K562 (cell line): Measurements from ENCODE around the gene ZBTB2. TPM values are rescaled to one million over a fixed set of nuclear protein-coding genes. Genes with fewer than 3 reads are reported as not detected.

ENCODE experiments used
- CREM ChIP-seq: IDR thresholded peaks from 2 replicates; pipeline ENCODE4 v1.6.1; 2014; ENCODE audit warnings: antibody characterized with exemption, low read depth
- E2F3 ChIP-seq: fragments of 250-450 bp; sonication (Bioruptor Pico); IDR thresholded peaks from 2 replicates; pipeline ENCODE4 v1.4.0; 2020; ENCODE audit warnings: mild to moderate bottlenecking
- GTF2F1 ChIP-seq: IDR thresholded peaks from 2 replicates; pipeline ENCODE4 v1.6.1; 2011; ENCODE audit warnings: low read depth, low read length, improper control_type of control experiment
- KDM4B ChIP-seq, 2 experiments: fragments of 450-650 bp in 1 of 2; sonication (generic) in 1 of 2; IDR thresholded peaks; 2 replicates each; pipeline ENCODE4 v1.6.1; 2016 to 2017; ENCODE audit warnings: borderline replicate concordance in 2 of 2, antibody characterized with exemption in 1 of 2, low read depth in 1 of 2, mild to moderate bottlenecking in 1 of 2
- KDM5B ChIP-seq: fragments of 200-600 bp; sonication (generic); IDR thresholded peaks from 2 replicates; pipeline ENCODE4 v1.6.1; 2012; ENCODE audit warnings: low read depth, mild to moderate bottlenecking, moderate library complexity, low read length, control low read depth, inconsistent platforms; ENCODE audit not compliant: insufficient replicate concordance
- NBN ChIP-seq: fragments of 450-650 bp; IDR thresholded peaks from 2 replicates; pipeline ENCODE4 v1.6.1; 2016; ENCODE audit warnings: low read depth, mild to moderate bottlenecking
- PYGO2 ChIP-seq: fragments of 450-650 bp; IDR thresholded peaks from 2 replicates; pipeline ENCODE4 v1.6.1; 2016; ENCODE audit warnings: mild to moderate bottlenecking, missing genetic modification characterization, moderate library complexity, missing compliant biosample characterization
- SMARCE1 ChIP-seq: fragments of 450-650 bp; IDR thresholded peaks from 2 replicates; pipeline ENCODE4 v1.7.1; 2016; ENCODE audit warnings: mild to moderate bottlenecking
- TFAM ChIP-seq: fragments of 250-450 bp; sonication (Bioruptor Pico); conservative IDR thresholded peaks from 2 replicates; pipeline ENCODE4 v1.5.0; 2021; ENCODE audit warnings: mild to moderate bottlenecking, moderate library complexity
- ZKSCAN1 ChIP-seq: fragments of 150-350 bp; IDR thresholded peaks from 2 replicates; pipeline ENCODE4 v1.6.1; 2016; ENCODE audit warnings: low read depth, low read length
- polyA plus RNA-seq, 8 experiments: library from polyadenylated mRNA; depleted of rRNA in 4 of 8; stranded (reverse) in 5 of 8; unstranded in 3 of 8; fragments of >200 nt; fragmentation: Nextera tagmentation in 2 of 8; fragmentation: Illumina TruSeq in 1 of 8; extraction: Ambion mirVana in 2 of 8; extraction: Trizol in 1 of 8; gene quantifications; 2 replicates each; pipeline versions ENCODE4 v1.2.1 to v1.2.3, GENCODE V29; 2011 to 2014; ENCODE audit warnings: inconsistent platforms in 1 of 8, missing spikeins in 1 of 8
- total RNA-seq, 7 experiments: library from RNA; depleted of rRNA in 6 of 7; stranded (reverse); fragments of >200 nt in 6 of 7; fragmentation: Illumina TruSeq in 2 of 7; extraction: Trizol in 2 of 7; gene quantifications; 2 replicates each; pipeline versions ENCODE4 v1.2.1 to v1.2.3, GENCODE V29; 2011 to 2021; ENCODE audit warnings: low replicate concordance in 1 of 7
- TF ChIP-seq, protein P1 (sequence below), 2 experiments: fragments of 450-650 bp in 1 of 2; IDR thresholded peaks; 2 replicates each; pipeline ENCODE4 v1.6.1; 2011 to 2017; ENCODE audit warnings: low read depth in 2 of 2, antibody characterized with exemption in 1 of 2, borderline replicate concordance in 1 of 2, low read length in 1 of 2, mild to moderate bottlenecking in 1 of 2, mixed read lengths in 1 of 2; ENCODE audit not compliant: control insufficient read depth in 1 of 2
- TF ChIP-seq, protein P2 (sequence below), 2 experiments: fragments of 450-650 bp; formaldehyde crosslinking in 1 of 2; IDR thresholded peaks; 2 replicates each; pipeline versions ENCODE4 v1.4.0 to v1.6.1; 2014 to 2020; ENCODE audit warnings: mild to moderate bottlenecking in 2 of 2, borderline replicate concordance in 1 of 2, low read depth in 1 of 2
- TF ChIP-seq, protein P3 (sequence below): fragments of 450-650 bp; IDR thresholded peaks from 2 replicates; pipeline ENCODE4 v1.6.1; 2016; ENCODE audit warnings: borderline replicate concordance

The ZBTB2 gene
- total and polyA plus RNA-seq, 9 of the 15 experiments (the other 6 are each of a cell fraction or from before 2014, with no cell fraction given): 5.1 to 26.2 (median 16.4) TPM

DNA sequence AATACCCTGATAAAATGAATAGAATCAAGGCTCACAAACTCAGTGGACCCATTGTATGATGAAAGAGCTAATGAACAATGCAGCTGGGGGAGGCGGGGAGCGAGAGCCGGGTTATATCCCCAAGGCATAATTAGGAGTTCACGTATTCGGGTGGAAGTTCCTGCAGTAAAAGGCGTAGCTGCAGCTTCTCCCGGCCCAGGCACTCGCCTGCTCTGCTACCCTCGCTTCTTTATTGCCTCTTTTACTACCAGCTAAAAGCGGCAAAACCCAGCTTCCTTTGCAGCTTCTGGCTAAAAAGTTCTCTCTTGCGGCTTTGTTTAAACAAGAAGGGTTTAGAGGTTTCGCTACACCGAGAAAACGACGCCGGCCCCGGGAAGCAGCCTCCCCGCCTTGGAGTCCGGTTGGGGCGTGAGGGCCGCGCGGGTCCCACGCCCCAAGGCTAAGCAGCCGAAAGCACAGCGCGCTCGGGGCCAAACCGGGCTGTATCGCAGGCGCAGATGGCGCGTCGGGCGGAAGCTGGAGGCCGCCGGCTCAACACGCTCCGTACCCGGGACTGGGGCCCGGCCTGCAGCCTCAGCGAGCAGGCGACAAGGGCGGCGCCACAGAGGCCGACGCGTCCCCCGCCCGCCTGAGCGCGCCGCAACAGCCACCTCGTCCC is 1.6 kb downstream of the ZBTB2 start (continued):
- TF ChIP-seq, protein P1, sequence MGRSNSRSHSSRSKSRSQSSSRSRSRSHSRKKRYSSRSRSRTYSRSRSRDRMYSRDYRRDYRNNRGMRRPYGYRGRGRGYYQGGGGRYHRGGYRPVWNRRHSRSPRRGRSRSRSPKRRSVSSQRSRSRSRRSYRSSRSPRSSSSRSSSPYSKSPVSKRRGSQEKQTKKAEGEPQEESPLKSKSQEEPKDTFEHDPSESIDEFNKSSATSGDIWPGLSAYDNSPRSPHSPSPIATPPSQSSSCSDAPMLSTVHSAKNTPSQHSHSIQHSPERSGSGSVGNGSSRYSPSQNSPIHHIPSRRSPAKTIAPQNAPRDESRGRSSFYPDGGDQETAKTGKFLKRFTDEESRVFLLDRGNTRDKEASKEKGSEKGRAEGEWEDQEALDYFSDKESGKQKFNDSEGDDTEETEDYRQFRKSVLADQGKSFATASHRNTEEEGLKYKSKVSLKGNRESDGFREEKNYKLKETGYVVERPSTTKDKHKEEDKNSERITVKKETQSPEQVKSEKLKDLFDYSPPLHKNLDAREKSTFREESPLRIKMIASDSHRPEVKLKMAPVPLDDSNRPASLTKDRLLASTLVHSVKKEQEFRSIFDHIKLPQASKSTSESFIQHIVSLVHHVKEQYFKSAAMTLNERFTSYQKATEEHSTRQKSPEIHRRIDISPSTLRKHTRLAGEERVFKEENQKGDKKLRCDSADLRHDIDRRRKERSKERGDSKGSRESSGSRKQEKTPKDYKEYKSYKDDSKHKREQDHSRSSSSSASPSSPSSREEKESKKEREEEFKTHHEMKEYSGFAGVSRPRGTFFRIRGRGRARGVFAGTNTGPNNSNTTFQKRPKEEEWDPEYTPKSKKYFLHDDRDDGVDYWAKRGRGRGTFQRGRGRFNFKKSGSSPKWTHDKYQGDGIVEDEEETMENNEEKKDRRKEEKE (IDR thresholded peaks at IDR 0.05; ENCODE audit: borderline replicate concordance in 1 of 2, control insufficient read depth in 1 of 2, low read depth in 2 of 2, low read length in 1 of 2): 0 out of 4 replicates have a peak, but pooled peaks of 1 of the 2 experiments have one; percentile 42
- TF ChIP-seq, protein P2, sequence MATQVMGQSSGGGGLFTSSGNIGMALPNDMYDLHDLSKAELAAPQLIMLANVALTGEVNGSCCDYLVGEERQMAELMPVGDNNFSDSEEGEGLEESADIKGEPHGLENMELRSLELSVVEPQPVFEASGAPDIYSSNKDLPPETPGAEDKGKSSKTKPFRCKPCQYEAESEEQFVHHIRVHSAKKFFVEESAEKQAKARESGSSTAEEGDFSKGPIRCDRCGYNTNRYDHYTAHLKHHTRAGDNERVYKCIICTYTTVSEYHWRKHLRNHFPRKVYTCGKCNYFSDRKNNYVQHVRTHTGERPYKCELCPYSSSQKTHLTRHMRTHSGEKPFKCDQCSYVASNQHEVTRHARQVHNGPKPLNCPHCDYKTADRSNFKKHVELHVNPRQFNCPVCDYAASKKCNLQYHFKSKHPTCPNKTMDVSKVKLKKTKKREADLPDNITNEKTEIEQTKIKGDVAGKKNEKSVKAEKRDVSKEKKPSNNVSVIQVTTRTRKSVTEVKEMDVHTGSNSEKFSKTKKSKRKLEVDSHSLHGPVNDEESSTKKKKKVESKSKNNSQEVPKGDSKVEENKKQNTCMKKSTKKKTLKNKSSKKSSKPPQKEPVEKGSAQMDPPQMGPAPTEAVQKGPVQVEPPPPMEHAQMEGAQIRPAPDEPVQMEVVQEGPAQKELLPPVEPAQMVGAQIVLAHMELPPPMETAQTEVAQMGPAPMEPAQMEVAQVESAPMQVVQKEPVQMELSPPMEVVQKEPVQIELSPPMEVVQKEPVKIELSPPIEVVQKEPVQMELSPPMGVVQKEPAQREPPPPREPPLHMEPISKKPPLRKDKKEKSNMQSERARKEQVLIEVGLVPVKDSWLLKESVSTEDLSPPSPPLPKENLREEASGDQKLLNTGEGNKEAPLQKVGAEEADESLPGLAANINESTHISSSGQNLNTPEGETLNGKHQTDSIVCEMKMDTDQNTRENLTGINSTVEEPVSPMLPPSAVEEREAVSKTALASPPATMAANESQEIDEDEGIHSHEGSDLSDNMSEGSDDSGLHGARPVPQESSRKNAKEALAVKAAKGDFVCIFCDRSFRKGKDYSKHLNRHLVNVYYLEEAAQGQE (IDR thresholded peaks at IDR 0.05; ENCODE audit: borderline replicate concordance): peak; percentile 35; the same call in 1 of the 2 replicates
- TF ChIP-seq, protein P2 (CRISPR knock-in tag; IDR thresholded peaks at IDR 0.05; ENCODE audit: low read depth): peak; percentile 80; the same call in 1 of the 2 replicates
- TF ChIP-seq SMARCE1 (0 out of 2 replicates have a peak, but pooled peaks have one; percentile 35), E2F3 (CRISPR knock-in tag) (peak; percentile 67; the same call in 1 of the 2 replicates), NBN (0 out of 2 replicates have a peak, but pooled peaks have one; percentile 42), CREM (peak; percentile 65; the same call in 1 of the 2 replicates), KDM5B (peak; percentile 82), ZKSCAN1 (no peak; the same call in 1 of the 2 replicates), KDM4B (IDR thresholded peaks at IDR 0.05; ENCODE audit: borderline replicate concordance in 2 of 2, low read depth in 1 of 2) (no peak), TFAM (CRISPR knock-in tag) (no peak), PYGO2 (no peak), GTF2F1 (no peak)
- TF ChIP-seq, protein P3, sequence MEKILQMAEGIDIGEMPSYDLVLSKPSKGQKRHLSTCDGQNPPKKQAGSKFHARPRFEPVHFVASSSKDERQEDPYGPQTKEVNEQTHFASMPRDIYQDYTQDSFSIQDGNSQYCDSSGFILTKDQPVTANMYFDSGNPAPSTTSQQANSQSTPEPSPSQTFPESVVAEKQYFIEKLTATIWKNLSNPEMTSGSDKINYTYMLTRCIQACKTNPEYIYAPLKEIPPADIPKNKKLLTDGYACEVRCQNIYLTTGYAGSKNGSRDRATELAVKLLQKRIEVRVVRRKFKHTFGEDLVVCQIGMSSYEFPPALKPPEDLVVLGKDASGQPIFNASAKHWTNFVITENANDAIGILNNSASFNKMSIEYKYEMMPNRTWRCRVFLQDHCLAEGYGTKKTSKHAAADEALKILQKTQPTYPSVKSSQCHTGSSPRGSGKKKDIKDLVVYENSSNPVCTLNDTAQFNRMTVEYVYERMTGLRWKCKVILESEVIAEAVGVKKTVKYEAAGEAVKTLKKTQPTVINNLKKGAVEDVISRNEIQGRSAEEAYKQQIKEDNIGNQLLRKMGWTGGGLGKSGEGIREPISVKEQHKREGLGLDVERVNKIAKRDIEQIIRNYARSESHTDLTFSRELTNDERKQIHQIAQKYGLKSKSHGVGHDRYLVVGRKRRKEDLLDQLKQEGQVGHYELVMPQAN: peak; percentile 52; the same call in 1 of the 2 replicates
